NCI-H524 (cell line): Measurements from ENCODE around the gene LTBP4.
"Not testable (repeated sequence)": the region's sequence is repeated elsewhere in the genome, so short reads cannot be mapped to it uniquely, and the experiment has no call there.

Source experiments
- DNase-seq, 2 experiments: peaks; one replicate each; lab custom pipeline; 2025; lab: John Stamatoyannopoulos, UW

LTBP4 gene

GRCh38 chr19:40612831-40613689 is 11.9 kb downstream of the LTBP4 start:
- no peak for DNase-seq

GRCh38 chr19:40613690-40614621 is 12.8 kb downstream of the LTBP4 start:
- DNase-seq, result no peak

GRCh38 chr19:40614622-40615411 is 13.6 kb downstream of the LTBP4 start:
- no peak for DNase-seq

GRCh38 chr19:40616178-40616577 is 15.0 kb downstream of the LTBP4 start:
- no peak for DNase-seq

GRCh38 chr19:40616941-40617340 is 15.8 kb downstream of the LTBP4 start:
- DNase-seq, result no peak

- no peak for DNase-seq
Observed at GRCh38 chr19:40617961-40618360, 16.8 kb downstream of the LTBP4 start.

- no peak for DNase-seq
Observed at GRCh38 chr19:40619333-40620160, 18.4 kb downstream of the LTBP4 start.

- no peak for DNase-seq
Observed at GRCh38 chr19:40620161-40620485, 19.0 kb downstream of the LTBP4 start.

GRCh38 chr19:40621283-40621682 is 20.1 kb downstream of the LTBP4 start:
- no peak for DNase-seq

- DNase-seq, result no peak
Observed at GRCh38 chr19:40621966-40622772, 21.0 kb downstream of the LTBP4 start.

GRCh38 chr19:40622773-40623075 is 21.6 kb downstream of the LTBP4 start:
- DNase-seq, result no peak

- DNase-seq, result no peak
Observed at GRCh38 chr19:40623403-40624251, 22.5 kb downstream of the LTBP4 start.

- not testable (repeated sequence) for DNase-seq
Observed at GRCh38 chr19:40624369-40625153, 23.4 kb downstream of the LTBP4 start.

- DNase-seq, result no peak
Observed at GRCh38 chr19:40625406-40626120, 24.4 kb downstream of the LTBP4 start.

GRCh38 chr19:40626918-40627317 is 25.7 kb downstream of the LTBP4 start:
- no peak for DNase-seq

GRCh38 chr19:40627486-40628279 is 26.5 kb downstream of the LTBP4 start:
- no peak for DNase-seq

- DNase-seq, result no peak
Observed at GRCh38 chr19:40629346-40629745, 28.2 kb downstream of the LTBP4 start.
